WTC11 (cell line): ENCODE data around the gene PTGER2.

Experiments used
- ATF3 ChIP-seq: sonication (generic); formaldehyde crosslinking; conservative IDR thresholded peaks from 2 replicates; pipeline ENCODE4 v1.8.1; 2022; ENCODE audit warnings: mild to moderate bottlenecking, missing genetic modification reagents
- CTCF ChIP-seq: fragments of 200-600 bp; IDR thresholded peaks from 2 replicates; pipeline ENCODE4 v1.8.0; 2022; ENCODE audit warnings: antibody characterized with exemption
- E2F5 ChIP-seq: sonication (generic); formaldehyde crosslinking; IDR thresholded peaks from 2 replicates; pipeline ENCODE4 v1.8.1; 2022; ENCODE audit warnings: mild to moderate bottlenecking, moderate library complexity, missing genetic modification reagents
- NR3C1 ChIP-seq: sonication (generic); formaldehyde crosslinking; conservative IDR thresholded peaks from 2 replicates; pipeline ENCODE4 v1.8.1; 2023; ENCODE audit warnings: low read depth, mild to moderate bottlenecking, missing genetic modification reagents
- ZNF121 ChIP-seq: sonication (generic); formaldehyde crosslinking; IDR thresholded peaks from 2 replicates; pipeline ENCODE4 v1.8.0; 2023; ENCODE audit warnings: missing genetic modification reagents

- TF ChIP-seq CTCF (no peak), ZNF121 (CRISPR knock-in tag) (no peak), E2F5 (no peak), NR3C1 (CRISPR knock-in tag) (no peak), ATF3 (CRISPR knock-in tag) (no peak)
Observed at GRCh38 chr14:52370406-52370935, 56.4 kb downstream of the PTGER2 start.
